GM21381 (cell line): ENCODE results near the gene NUTM2D.
A peak's percentile ranks its signal among the peaks of the same experiment; 100 is the strongest.
"Not testable (repeated sequence)": the region's sequence is repeated elsewhere in the genome, so short reads cannot be mapped to it uniquely, and the experiment has no call there.

Experiments
- ATAC-seq: cut with Tn5 transposase; IDR thresholded peaks from one replicate; pipeline ENCODE4 v1.9.1; 2021; ENCODE audit warnings: mild to moderate bottlenecking, moderate library complexity; ENCODE audit not compliant: unreplicated experiment

NUTM2D gene

GRCh38 chr10:87357444-87357843 lies at the start of gene NUTM2D:
TSS of gene NUTM2D (plus strand) at chr10:87357744. CDS start at chr10:87358266, 522 bp downstream.
- not testable (repeated sequence) for ATAC-seq

- ATAC-seq, result not testable (repeated sequence)
Observed at GRCh38 chr10:87308702-87309101, 48.8 kb upstream of the NUTM2D start.

- not testable (repeated sequence) for ATAC-seq
Observed at GRCh38 chr10:87309657-87310056, 47.9 kb upstream of the NUTM2D start.

- ATAC-seq, result not testable (repeated sequence)
Observed at GRCh38 chr10:87311521-87311920, 46.0 kb upstream of the NUTM2D start.

GRCh38 chr10:87313649-87314359 lies 43.7 kb upstream of the NUTM2D start:
- ATAC-seq, result not testable (repeated sequence)

GRCh38 chr10:87314360-87314973 lies 43.1 kb upstream of the NUTM2D start:
- not testable (repeated sequence) for ATAC-seq

GRCh38 chr10:87321505-87321904 lies 36.0 kb upstream of the NUTM2D start:
- ATAC-seq, result not testable (repeated sequence)

- not testable (repeated sequence) for ATAC-seq
Observed at GRCh38 chr10:87324559-87324958, 33.0 kb upstream of the NUTM2D start.

GRCh38 chr10:87327958-87328357 lies 29.6 kb upstream of the NUTM2D start:
- not testable (repeated sequence) for ATAC-seq

GRCh38 chr10:87329131-87329530 lies 28.4 kb upstream of the NUTM2D start:
- ATAC-seq, result not testable (repeated sequence)

- ATAC-seq, result not testable (repeated sequence)
Observed at GRCh38 chr10:87332687-87333086, 24.9 kb upstream of the NUTM2D start.

- ATAC-seq, result not testable (repeated sequence)
Observed at GRCh38 chr10:87340411-87340810, 17.1 kb upstream of the NUTM2D start.

- ATAC-seq, result peak; percentile 25
Observed at GRCh38 chr10:87341546-87342142, 15.9 kb upstream of the NUTM2D start.

GRCh38 chr10:87342249-87342710 lies 15.3 kb upstream of the NUTM2D start:
- ATAC-seq, result peak; percentile 78

GRCh38 chr10:87342711-87343258 lies 14.8 kb upstream of the NUTM2D start:
- ATAC-seq, result peak; percentile 77

GRCh38 chr10:87345743-87346142 lies 11.8 kb upstream of the NUTM2D start:
- ATAC-seq, result not testable (repeated sequence)

GRCh38 chr10:87350161-87350560 lies 7.4 kb upstream of the NUTM2D start:
- ATAC-seq, result not testable (repeated sequence)

- not testable (repeated sequence) for ATAC-seq
Observed at GRCh38 chr10:87352825-87353224, 4.7 kb upstream of the NUTM2D start.

- not testable (repeated sequence) for ATAC-seq
Observed at GRCh38 chr10:87355110-87355509, 2.4 kb upstream of the NUTM2D start.

- ATAC-seq, result not testable (repeated sequence)
Observed at GRCh38 chr10:87358159-87358558, 615 bp downstream of the NUTM2D start.

- not testable (repeated sequence) for ATAC-seq
Observed at GRCh38 chr10:87369514-87370112, 12.1 kb downstream of the NUTM2D start.
